ENCODE data around the gene CRYBA2. TPM values are rescaled to one million over a fixed set of nuclear protein-coding genes. Genes with fewer than 3 reads are reported as not detected.

The CRYBA2 gene
- total and polyA plus RNA-seq, 7 donors, result 1.4 to 10.8 (median 5.5) TPM; not detected in 4

DNA sequence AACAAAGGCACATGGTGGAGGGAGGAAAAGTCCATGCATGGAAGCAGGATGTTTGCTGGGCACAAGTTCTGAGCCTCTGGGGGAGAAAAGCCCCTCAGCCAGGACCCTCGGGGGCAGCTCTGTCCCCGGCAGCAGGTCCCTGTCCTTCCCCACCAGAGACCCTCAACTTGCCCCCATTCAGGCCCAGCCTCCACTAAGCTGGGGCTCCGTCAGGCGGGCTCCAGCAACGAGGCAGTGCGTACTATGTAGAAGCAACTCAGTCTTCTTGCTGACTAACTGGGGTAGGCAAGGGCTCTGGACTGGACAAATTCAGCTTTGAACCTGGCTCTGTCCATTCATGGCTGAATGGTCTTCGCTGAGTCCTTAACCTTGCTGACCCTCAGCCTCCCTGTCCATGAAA is 25.1 kb upstream of the CRYBA2 start:
- no peaks in the 10 kb centered on the region for H3K4me1 ChIP-seq
- TF ChIP-seq CTCF (IDR thresholded peaks at IDR 0.05), result no peak
- no peak for TF ChIP-seq POLR2AphosphoS5 (IDR thresholded peaks at IDR 0.05)
- no peak for TF ChIP-seq POLR2A (IDR thresholded peaks at IDR 0.05)
- TF ChIP-seq EP300 (IDR thresholded peaks at IDR 0.05), result no peak
- 87% methylated on average over 7 of the region's 7 CpGs for WGBS, 2 donors
- no peak overlapping the region for H3K27ac ChIP-seq
- H3K36me3 ChIP-seq, result no peaks in the 10 kb centered on the region
- no peak overlapping the region for H3K4me3 ChIP-seq
- DNase-seq, result no peak
- H3K27me3 ChIP-seq, result peaks cover 0 to 5% (median 0%) of the 10 kb centered on the region in 3 donors
- intact Hi-C loops (cut with DNase I), result no loop called here
- H3K9me3 ChIP-seq, result no peaks in the 10 kb centered on the region

DNA sequence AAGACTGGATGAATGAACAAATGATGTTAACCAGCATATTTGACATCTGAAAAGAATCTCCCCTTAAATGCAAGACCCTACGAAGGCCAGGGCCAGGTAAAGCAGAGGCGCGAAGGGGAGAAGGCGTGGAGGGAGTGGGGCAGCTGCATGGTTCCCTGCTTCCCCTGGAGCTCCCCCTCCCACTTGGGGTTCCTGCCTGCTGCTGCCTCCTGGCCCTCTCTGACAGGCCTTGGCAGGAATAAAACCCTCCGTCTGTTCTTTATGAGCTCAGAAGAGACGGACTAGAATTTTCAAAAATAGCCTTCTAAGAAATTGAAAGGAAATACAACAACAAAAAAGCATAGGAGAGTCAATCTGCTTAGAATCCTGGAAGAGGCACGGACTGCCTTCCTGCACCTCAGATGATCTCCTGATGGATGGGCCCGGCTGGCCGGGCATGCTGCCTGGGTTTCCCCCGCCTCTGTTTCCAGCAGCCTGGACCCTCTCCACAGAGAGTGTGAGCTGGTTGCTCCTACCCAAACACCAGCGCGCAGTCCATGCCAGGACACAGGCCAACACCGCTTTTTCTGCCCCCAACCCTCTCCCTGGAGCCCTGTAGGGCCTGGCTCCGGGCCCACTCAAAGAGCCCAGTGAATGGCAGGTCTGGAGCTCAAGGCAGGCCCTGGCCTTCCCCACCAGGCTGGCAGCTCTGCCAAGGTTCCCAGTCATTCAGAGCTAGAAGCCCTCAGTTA is 24.1 kb upstream of the CRYBA2 start:
- no peak overlapping the region for H3K27ac ChIP-seq
- H3K4me3 ChIP-seq, result no peak overlapping the region
- no peaks in the 10 kb centered on the region for H3K9me3 ChIP-seq
- 83 to 88% methylated on average over 14 of the region's 14 CpGs for WGBS, 2 donors
- TF ChIP-seq POLR2AphosphoS5 (IDR thresholded peaks at IDR 0.05) (no peak), POLR2A (IDR thresholded peaks at IDR 0.05) (no peak), EP300 (IDR thresholded peaks at IDR 0.05) (no peak), CTCF (IDR thresholded peaks at IDR 0.05) (no peak)
- H3K4me1 ChIP-seq, result no peaks in the 10 kb centered on the region
- intact Hi-C loops (cut with DNase I), result no loop called here
- H3K36me3 ChIP-seq, result no peaks in the 10 kb centered on the region
- H3K27me3 ChIP-seq, result no peaks in the 10 kb centered on the region
- DNase-seq, result peak; percentile 51

GRCh38 chr2:219016721-219017120 is 23.5 kb upstream of the CRYBA2 start:
- intact Hi-C loops (cut with DNase I), result no loop called here
- TF ChIP-seq CTCF (IDR thresholded peaks at IDR 0.05) (no peak), POLR2AphosphoS5 (IDR thresholded peaks at IDR 0.05) (no peak), POLR2A (IDR thresholded peaks at IDR 0.05) (no peak), EP300 (IDR thresholded peaks at IDR 0.05) (no peak)
- Histone ChIP-seq H3K9me3 (no peaks in the 10 kb centered on the region), H3K36me3 (no peaks in the 10 kb centered on the region), H3K4me3 (no peak overlapping the region), H3K27ac (no peak overlapping the region), H3K4me1 (no peaks in the 10 kb centered on the region), H3K27me3 (no peaks in the 10 kb centered on the region)
- no peak for DNase-seq
- 92 to 93% methylated on average over 11 of the region's 11 CpGs for WGBS, 2 donors

DNA sequence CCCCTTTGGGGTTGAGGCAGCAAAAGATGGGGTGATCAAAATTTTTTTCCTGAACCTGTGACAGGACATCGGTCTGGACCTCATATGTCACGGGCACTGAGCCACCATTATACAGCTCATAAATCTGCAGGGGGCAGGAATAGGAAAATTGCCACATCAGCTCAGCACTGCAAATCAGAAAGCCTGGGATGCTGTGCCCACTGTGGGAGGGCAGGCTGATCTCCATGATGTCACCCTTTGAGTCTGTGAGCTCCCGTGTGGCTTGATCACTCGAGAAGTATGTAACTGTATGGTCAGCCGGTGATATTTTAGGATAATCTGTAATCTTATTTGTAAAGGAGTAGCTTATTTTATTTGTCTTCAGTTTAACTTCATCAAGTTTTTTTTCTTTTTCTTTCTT is 17.7 kb upstream of the CRYBA2 start:
- TF ChIP-seq POLR2AphosphoS5 (IDR thresholded peaks at IDR 0.05) (no peak), POLR2A (IDR thresholded peaks at IDR 0.05) (no peak), CTCF (IDR thresholded peaks at IDR 0.05) (no peak)
- no peak for DNase-seq
- 88 to 93% methylated on average over 5 of the region's 5 CpGs for WGBS, 2 donors
- Histone ChIP-seq H3K27ac (no peak overlapping the region), H3K9me3 (no peaks in the 10 kb centered on the region), H3K36me3 (no peaks in the 10 kb centered on the region), H3K27me3 (peaks cover 0 to 36% (median 6%) of the 10 kb centered on the region in 3 donors), H3K4me3 (no peak overlapping the region), H3K4me1 (no peaks in the 10 kb centered on the region)
- intact Hi-C loops (cut with DNase I), result no loop called here
